Endothelial cell of hepatic sinusoid (primary cell): Measurements from ENCODE around the gene NTN1.

Experiments
- in situ Hi-C: cut with HindIII; loops from 2 replicates; pipeline ENCODE4 v1.10.0; 2017; ENCODE audit warnings: low sequenced_read_pairs

Gene NTN1

GRCh38 chr17:9035249-9035648 is 13.9 kb downstream of the NTN1 start:
- in situ Hi-C loops = no loop called here

GRCh38 chr17:9036336-9036735 is 15.0 kb downstream of the NTN1 start:
- in situ Hi-C loops = no loop called here

GRCh38 chr17:9037736-9038135 is 16.4 kb downstream of the NTN1 start:
- in situ Hi-C loops = no loop called here

GRCh38 chr17:9038380-9038779 is 17.1 kb downstream of the NTN1 start:
- in situ Hi-C loops = no loop called here

GRCh38 chr17:9044772-9045463 is 23.6 kb downstream of the NTN1 start:
- in situ Hi-C loops = no loop called here

GRCh38 chr17:9050801-9051401 is 29.6 kb downstream of the NTN1 start:
- in situ Hi-C loops = no loop called here

GRCh38 chr17:9051561-9051960 is 30.3 kb downstream of the NTN1 start:
- in situ Hi-C loops = no loop called here

GRCh38 chr17:9052921-9053320 is 31.6 kb downstream of the NTN1 start:
- in situ Hi-C loops = no loop called here

- in situ Hi-C loops = no loop called here
Measured at GRCh38 chr17:9053406-9053805, 32.1 kb downstream of the NTN1 start.

GRCh38 chr17:9054126-9054975 is 33.0 kb downstream of the NTN1 start:
- in situ Hi-C loops = no loop called here

- in situ Hi-C loops = no loop called here
Measured at GRCh38 chr17:9055281-9055680, 34.0 kb downstream of the NTN1 start.

- in situ Hi-C loops = no loop called here
Measured at GRCh38 chr17:9056566-9056965, 35.3 kb downstream of the NTN1 start.

- in situ Hi-C loops = no loop called here
Measured at GRCh38 chr17:9057310-9057709, 36.0 kb downstream of the NTN1 start.

GRCh38 chr17:9062399-9062902 is 41.1 kb downstream of the NTN1 start:
- in situ Hi-C loops = no loop called here

GRCh38 chr17:9064311-9064834 is 43.1 kb downstream of the NTN1 start:
- in situ Hi-C loops = no loop called here

- in situ Hi-C loops = no loop called here
Measured at GRCh38 chr17:9071016-9071415, 49.7 kb downstream of the NTN1 start.

GRCh38 chr17:9071811-9072498 is 50.6 kb downstream of the NTN1 start:
- in situ Hi-C loops = no loop called here

GRCh38 chr17:9072696-9073339 is 51.5 kb downstream of the NTN1 start:
- in situ Hi-C loops = no loop called here

GRCh38 chr17:9074131-9074530 is 52.8 kb downstream of the NTN1 start:
- in situ Hi-C loops = no loop called here

- in situ Hi-C loops = no loop called here
Measured at GRCh38 chr17:9079461-9080103, 58.3 kb downstream of the NTN1 start.
